ENCODE data around the gene AGER.

Gene AGER

GRCh38 chr6:32152769-32153563 lies 31.1 kb downstream of the AGER start:
- ChIA-PET POLR2A (interaction anchor here (0.6 to 3.4 kb wide), 11 partner anchors 8 to 817 kb away, joined by 3 to 38 read pairs (median 6); partner anchors contain the start of genes AGPAT1, ATF6B, DDX39B and FKBPL), CTCF (interaction anchor here (0.6 to 1.7 kb wide), 9 partner anchors 11 to 1224 kb away, joined by 3 to 8 read pairs (median 4); partner anchors contain the start of gene EGFL8)
- H3K4me3 ChIP-seq (ENCODE audit: low read depth, low read length), result peak overlapping the region; percentile 66
- H3K27ac ChIP-seq (ENCODE audit: extremely low read depth, low read depth, low read length), result peak overlapping the region; percentile 80
- H3K9me3 ChIP-seq (ENCODE audit: control insufficient read depth, insufficient read depth, low read depth, low read length), result no peaks in the 10 kb centered on the region
- peaks cover 7% of the 10 kb centered on the region; the same call in 1 of the 2 replicates for H3K4me1 ChIP-seq (ENCODE audit: control insufficient read depth, insufficient read depth, low read length)
- H3K36me3 ChIP-seq (ENCODE audit: control insufficient read depth in 2 of 2, insufficient read depth in 1 of 2, low read length in 2 of 2), result peaks cover 17 to 29% of the 10 kb centered on the region in 2 experiments
- TF ChIP-seq ZEB2 (tag by site-specific recombination; IDR thresholded peaks at IDR 0.05) (peak; percentile 42; the same call in 1 of the 2 replicates), ZBTB8A (tag by site-specific recombination; IDR thresholded peaks at IDR 0.05) (no peak), ZBTB48 (tag by site-specific recombination; IDR thresholded peaks at IDR 0.05) (peak; percentile 96), REST (tag by site-specific recombination; IDR thresholded peaks at IDR 0.05) (no peak), PRDM6 (tag by site-specific recombination; IDR thresholded peaks at IDR 0.05) (peak; percentile 49; the same call in 1 of the 2 replicates), KLF1 (tag by site-specific recombination; IDR thresholded peaks at IDR 0.05) (no peak; the same call in 1 of the 2 replicates), GLI4 (tag by site-specific recombination; IDR thresholded peaks at IDR 0.05) (no peak), ZNF426 (tag by site-specific recombination; IDR thresholded peaks at IDR 0.05) (no peak), KLF7 (tag by site-specific recombination; IDR thresholded peaks at IDR 0.05; ENCODE audit: borderline replicate concordance) (0 out of 2 replicates have a peak, but pooled peaks have one; percentile 27), ZNF10 (tag by site-specific recombination; IDR thresholded peaks at IDR 0.05) (no peak), ZNF221 (tag by site-specific recombination; IDR thresholded peaks at IDR 0.05; ENCODE audit: borderline replicate concordance) (no peak), ZNF530 (tag by site-specific recombination; IDR thresholded peaks at IDR 0.05; ENCODE audit: low read depth) (no peak; the same call in 1 of the 2 replicates), PRDM1 (tag by site-specific recombination; IDR thresholded peaks at IDR 0.05) (peak; percentile 57), ZNF274 (IDR thresholded peaks at IDR 0.05; ENCODE audit: low read length) (no peak), ZNF274 (tag by site-specific recombination; IDR thresholded peaks at IDR 0.05; ENCODE audit: borderline replicate concordance) (no peak), ZNF184 (tag by site-specific recombination; IDR thresholded peaks at IDR 0.05) (no peak), ZNF521 (tag by site-specific recombination; IDR thresholded peaks at IDR 0.05) (no peak), ZNF341 (tag by site-specific recombination; IDR thresholded peaks at IDR 0.05; ENCODE audit: low read depth) (0 out of 2 replicates have a peak, but pooled peaks have one; percentile 11), ZNF2 (tag by site-specific recombination; IDR thresholded peaks at IDR 0.05) (no peak), ZNF660 (tag by site-specific recombination; IDR thresholded peaks at IDR 0.05) (peak; percentile 31; the same call in 1 of the 2 replicates), ZNF140 (tag by site-specific recombination; IDR thresholded peaks at IDR 0.05) (no peak), ZFHX2 (tag by site-specific recombination; conservative IDR thresholded peaks at IDR 0.05) (peak; percentile 82), ZNF121 (tag by site-specific recombination; IDR thresholded peaks at IDR 0.05) (no peak), HOXD13 (CRISPR knock-in tag; IDR thresholded peaks at IDR 0.05; ENCODE audit: borderline replicate concordance) (peak; percentile 52; the same call in 1 of the 2 replicates), ZNF600 (tag by site-specific recombination; IDR thresholded peaks at IDR 0.05) (0 out of 2 replicates have a peak, but pooled peaks have one; percentile 19), EGR2 (tag by site-specific recombination; IDR thresholded peaks at IDR 0.05; ENCODE audit: low read depth) (peak; percentile 76), BCL11B (tag by site-specific recombination; IDR thresholded peaks at IDR 0.05; ENCODE audit: low read depth) (0 out of 2 replicates have a peak, but pooled peaks have one; percentile 12), ZNF701 (tag by site-specific recombination; IDR thresholded peaks at IDR 0.05) (no peak)
- TF ChIP-seq, protein P1, sequence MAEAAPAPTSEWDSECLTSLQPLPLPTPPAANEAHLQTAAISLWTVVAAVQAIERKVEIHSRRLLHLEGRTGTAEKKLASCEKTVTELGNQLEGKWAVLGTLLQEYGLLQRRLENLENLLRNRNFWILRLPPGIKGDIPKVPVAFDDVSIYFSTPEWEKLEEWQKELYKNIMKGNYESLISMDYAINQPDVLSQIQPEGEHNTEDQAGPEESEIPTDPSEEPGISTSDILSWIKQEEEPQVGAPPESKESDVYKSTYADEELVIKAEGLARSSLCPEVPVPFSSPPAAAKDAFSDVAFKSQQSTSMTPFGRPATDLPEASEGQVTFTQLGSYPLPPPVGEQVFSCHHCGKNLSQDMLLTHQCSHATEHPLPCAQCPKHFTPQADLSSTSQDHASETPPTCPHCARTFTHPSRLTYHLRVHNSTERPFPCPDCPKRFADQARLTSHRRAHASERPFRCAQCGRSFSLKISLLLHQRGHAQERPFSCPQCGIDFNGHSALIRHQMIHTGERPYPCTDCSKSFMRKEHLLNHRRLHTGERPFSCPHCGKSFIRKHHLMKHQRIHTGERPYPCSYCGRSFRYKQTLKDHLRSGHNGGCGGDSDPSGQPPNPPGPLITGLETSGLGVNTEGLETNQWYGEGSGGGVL (tag by site-specific recombination; IDR thresholded peaks at IDR 0.05), result peak; percentile 52
- TF ChIP-seq, protein P2, sequence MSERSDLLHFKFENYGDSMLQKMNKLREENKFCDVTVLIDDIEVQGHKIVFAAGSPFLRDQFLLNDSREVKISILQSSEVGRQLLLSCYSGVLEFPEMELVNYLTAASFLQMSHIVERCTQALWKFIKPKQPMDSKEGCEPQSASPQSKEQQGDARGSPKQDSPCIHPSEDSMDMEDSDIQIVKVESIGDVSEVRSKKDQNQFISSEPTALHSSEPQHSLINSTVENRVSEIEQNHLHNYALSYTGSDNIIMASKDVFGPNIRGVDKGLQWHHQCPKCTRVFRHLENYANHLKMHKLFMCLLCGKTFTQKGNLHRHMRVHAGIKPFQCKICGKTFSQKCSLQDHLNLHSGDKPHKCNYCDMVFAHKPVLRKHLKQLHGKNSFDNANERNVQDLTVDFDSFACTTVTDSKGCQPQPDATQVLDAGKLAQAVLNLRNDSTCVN (tag by site-specific recombination; optimal IDR thresholded peaks at IDR 0.05), result peak; percentile 10
